Endothelial cell of umbilical vein (primary cell): ENCODE data around the gene SLC4A1AP.

Experiments used
- CTCF ChIP-seq, 2 donors: IDR thresholded peaks; 1 replicate in 1 of 2; 2 replicates in 1 of 2; pipeline ENCODE4 v1.5.1; 2011; ENCODE audit warnings: low read length in 2 of 2, mild to moderate bottlenecking in 2 of 2, moderate library complexity in 2 of 2, control low read depth in 1 of 2, inconsistent platforms in 1 of 2, low read depth in 1 of 2; ENCODE audit not compliant: insufficient read depth in 1 of 2; ENCODE audit errors: extremely low read depth in 1 of 2
- JUN ChIP-seq: IDR thresholded peaks from 2 replicates; pipeline ENCODE4 v1.6.1; 2011; ENCODE audit warnings: borderline replicate concordance, low read depth; ENCODE audit not compliant: insufficient read length, insufficient read depth
- POLR2AphosphoS5 ChIP-seq: IDR thresholded peaks from 2 replicates; pipeline ENCODE4 v1.6.1; 2012; ENCODE audit warnings: low read depth, mild to moderate bottlenecking, control low read depth, low read length, moderate library complexity; ENCODE audit not compliant: insufficient read depth

- TF ChIP-seq CTCF (IDR thresholded peaks at IDR 0.05; ENCODE audit: extremely low read depth in 1 of 2, insufficient read depth in 1 of 2, low read depth in 1 of 2, low read length in 2 of 2) (no peak), POLR2AphosphoS5 (no peak), JUN (no peak)
These were observed 26.4 kb downstream of the SLC4A1AP start for GRCh38 chr2:27690052-27690451.
